RWPE1 (cell line): Measurements from ENCODE around the gene KBTBD3.

Experiments used
- CTCF ChIA-PET: fragments of 350-600 bp; sonication (Branson Sonifier 250); formaldehyde crosslinking; extraction: SDS; loops from one replicate; lab custom pipeline; 2021; lab: Yijun Ruan, JAX
- POLR2A ChIA-PET: fragments of 400-600 bp; formaldehyde crosslinking; extraction: SDS; loops from one replicate; lab custom pipeline; 2020; ENCODE audit warnings: antibody characterized with exemption; ENCODE audit not compliant: low non-redundant PET; lab: Yijun Ruan, JAX
- DNase-seq: peaks from one replicate; pipeline ENCODE4 v3.0.0; 2012; ENCODE audit warnings: low spot score
- H3K27ac ChIP-seq: fragments of 450-650 bp; 2 replicates; pipeline ENCODE4 v1.5.1; 2017
- CTCF ChIP-seq: fragments of 450-650 bp; conservative IDR thresholded peaks from 2 replicates; pipeline ENCODE4 v1.5.1; 2017; ENCODE audit warnings: low read depth, mild to moderate bottlenecking

KBTBD3 gene

GRCh38 chr11:106082096-106082495 lies 4.9 kb upstream of the KBTBD3 start:
- POLR2A ChIA-PET, result no interaction called here

GRCh38 chr11:106077609-106078455 lies 685 bp upstream of the KBTBD3 start, which contains the start of gene AASDHPPT:
Gene AASDHPPT, plus strand, starts transcription at chr11:106077662. Its CDS starts 49 bp downstream, at chr11:106077711.
- TF ChIP-seq CTCF, result no peak
- ChIA-PET CTCF (interaction anchor here (0.5 to 1.6 kb wide), 2 partner anchors 10 to 21 kb away, joined by 3 to 4 read pairs; no protein-coding TSS in a partner anchor), POLR2A (no interaction called here)
- H3K27ac ChIP-seq, result peak within 1 kb of the TSS; percentile 87
- peak; percentile 10 for DNase-seq

More at GRCh38 chr11:106082096-106082495, 4.9 kb upstream of the KBTBD3 start:
- CTCF ChIA-PET, result interaction anchor here (0.5 kb wide), 1 partner anchor 1696 kb away, joined by 3 read pairs; no protein-coding TSS in a partner anchor
- DNase-seq, result no peak
- TF ChIP-seq CTCF, result no peak
- no peak overlapping the region for H3K27ac ChIP-seq

GRCh38 chr11:106076171-106076918 lies 802 bp downstream of the KBTBD3 start:
- ChIA-PET POLR2A (no interaction called here), CTCF (interaction anchor here (0.8 kb wide), 1 partner anchor 11 kb away, joined by 3 read pairs; no protein-coding TSS in a partner anchor)
- H3K27ac ChIP-seq, result peak overlapping the region; percentile 87
- TF ChIP-seq CTCF, result no peak
- DNase-seq, result peak; percentile 1

- POLR2A ChIA-PET, result no interaction called here
- no peak for TF ChIP-seq CTCF
- H3K27ac ChIP-seq, result no peak overlapping the region
- no peak for DNase-seq
- CTCF ChIA-PET, result no interaction called here
Measured at GRCh38 chr11:106072804-106073203, 4.3 kb downstream of the KBTBD3 start.

- POLR2A ChIA-PET, result no interaction called here
Measured at GRCh38 chr11:106070606-106071005, 6.5 kb downstream of the KBTBD3 start.

More at GRCh38 chr11:106070606-106071005, 6.5 kb downstream of the KBTBD3 start:
- DNase-seq, result no peak
- CTCF ChIA-PET, result interaction anchor here (0.6 kb wide), 1 partner anchor 33 kb away, joined by 3 read pairs; no protein-coding TSS in a partner anchor
- no peak for TF ChIP-seq CTCF
- no peak overlapping the region for H3K27ac ChIP-seq
